T-helper 1 cell (primary cell): Measurements from ENCODE around the gene KCTD5.
"Not testable (repeated sequence)": the region's sequence is repeated elsewhere in the genome, so short reads cannot be mapped to it uniquely, and the experiment has no call there.

ENCODE experiments used
- DNase-seq, 5 donors: peaks; one replicate each; pipeline ENCODE4 v3.0.0-alpha.2; 2012 to 2020
- total RNA-seq, 4 donors: gene quantifications; one replicate each; lab custom pipeline; 2026; lab: John Stamatoyannopoulos, UW

The KCTD5 gene
- 8.3 to 17.0 (median 15.2) reads per million in 4 donors for total RNA-seq

GRCh38 chr16:2682209-2683021, at the start of gene KCTD5:
KCTD5 (plus strand) TSS chr16:2682523; CDS start chr16:2682549, 26 bp downstream.
- peak; percentile 90 to 95 (median 94) for DNase-seq

GRCh38 chr16:2639071-2639721, 43.1 kb upstream of the KCTD5 start:
- peak in 1 of 5 donors; percentile 18 for DNase-seq

- DNase-seq: not testable (repeated sequence)
Observed at GRCh38 chr16:2639722-2640072, 42.6 kb upstream of the KCTD5 start.

GRCh38 chr16:2642561-2642960, 39.8 kb upstream of the KCTD5 start:
- not testable (repeated sequence) for DNase-seq

- DNase-seq: not testable (repeated sequence)
Observed at GRCh38 chr16:2644754-2645453, 37.4 kb upstream of the KCTD5 start.

- DNase-seq: not testable (repeated sequence)
Observed at GRCh38 chr16:2651268-2651871, 31.0 kb upstream of the KCTD5 start.

GRCh38 chr16:2653915-2654314, 28.4 kb upstream of the KCTD5 start:
- DNase-seq: not testable (repeated sequence)

- DNase-seq: not testable (repeated sequence)
Observed at GRCh38 chr16:2654949-2655348, 27.4 kb upstream of the KCTD5 start.

GRCh38 chr16:2656985-2657384, 25.3 kb upstream of the KCTD5 start:
- no peak for DNase-seq

GRCh38 chr16:2657803-2658202, 24.5 kb upstream of the KCTD5 start:
- not testable (repeated sequence) for DNase-seq

- DNase-seq: not testable (repeated sequence)
Observed at GRCh38 chr16:2659560-2659959, 22.8 kb upstream of the KCTD5 start.

GRCh38 chr16:2660014-2660662, 22.2 kb upstream of the KCTD5 start:
- DNase-seq: not testable (repeated sequence)

GRCh38 chr16:2660755-2661373, 21.5 kb upstream of the KCTD5 start:
- DNase-seq: peak in 1 of 5 donors; percentile 25

- DNase-seq: peak in 1 of 5 donors; percentile 87
Observed at GRCh38 chr16:2663553-2664546, 18.5 kb upstream of the KCTD5 start.

- DNase-seq: no peak
Observed at GRCh38 chr16:2664574-2664982, 17.7 kb upstream of the KCTD5 start.

- DNase-seq: not testable (repeated sequence)
Observed at GRCh38 chr16:2666671-2667070, 15.7 kb upstream of the KCTD5 start.

GRCh38 chr16:2669587-2669986, 12.7 kb upstream of the KCTD5 start:
- not testable (repeated sequence) for DNase-seq

- DNase-seq: peak in 4 of 5 donors; percentile 38 to 51 (median 42)
Observed at GRCh38 chr16:2670017-2670416, 12.3 kb upstream of the KCTD5 start.

- not testable (repeated sequence) for DNase-seq
Observed at GRCh38 chr16:2671193-2671592, 11.1 kb upstream of the KCTD5 start.

GRCh38 chr16:2671741-2672140, 10.6 kb upstream of the KCTD5 start:
- DNase-seq: no peak
